ENCODE results near the gene VEPH1. TPM values are rescaled to one million over a fixed set of nuclear protein-coding genes. Genes with fewer than 3 reads are reported as not detected.

VEPH1 gene
- total RNA-seq, 1 donor from 2014 or later, result 2.7 TPM

GRCh38 chr3:157388976-157389375, 114.2 kb downstream of the VEPH1 start:
- H3K4me1 ChIP-seq, result no peaks in the 10 kb centered on the region
- intact Hi-C loops (cut with DNase I), result no loop called here
- H3K9me3 ChIP-seq, result no peaks in the 10 kb centered on the region
- H3K27ac ChIP-seq, result no peak overlapping the region
- H3K27me3 ChIP-seq, result no peaks in the 10 kb centered on the region
- no peaks in the 10 kb centered on the region for H3K36me3 ChIP-seq
- TF ChIP-seq CTCF (IDR thresholded peaks at IDR 0.05) (no peak), POLR2AphosphoS5 (IDR thresholded peaks at IDR 0.05; ENCODE audit: insufficient read depth in 1 of 2, low read depth in 1 of 2) (no peak)
- no peak overlapping the region for H3K4me3 ChIP-seq
- no peak for DNase-seq (ENCODE audit: extremely low spot score in 2 of 2)

DNA sequence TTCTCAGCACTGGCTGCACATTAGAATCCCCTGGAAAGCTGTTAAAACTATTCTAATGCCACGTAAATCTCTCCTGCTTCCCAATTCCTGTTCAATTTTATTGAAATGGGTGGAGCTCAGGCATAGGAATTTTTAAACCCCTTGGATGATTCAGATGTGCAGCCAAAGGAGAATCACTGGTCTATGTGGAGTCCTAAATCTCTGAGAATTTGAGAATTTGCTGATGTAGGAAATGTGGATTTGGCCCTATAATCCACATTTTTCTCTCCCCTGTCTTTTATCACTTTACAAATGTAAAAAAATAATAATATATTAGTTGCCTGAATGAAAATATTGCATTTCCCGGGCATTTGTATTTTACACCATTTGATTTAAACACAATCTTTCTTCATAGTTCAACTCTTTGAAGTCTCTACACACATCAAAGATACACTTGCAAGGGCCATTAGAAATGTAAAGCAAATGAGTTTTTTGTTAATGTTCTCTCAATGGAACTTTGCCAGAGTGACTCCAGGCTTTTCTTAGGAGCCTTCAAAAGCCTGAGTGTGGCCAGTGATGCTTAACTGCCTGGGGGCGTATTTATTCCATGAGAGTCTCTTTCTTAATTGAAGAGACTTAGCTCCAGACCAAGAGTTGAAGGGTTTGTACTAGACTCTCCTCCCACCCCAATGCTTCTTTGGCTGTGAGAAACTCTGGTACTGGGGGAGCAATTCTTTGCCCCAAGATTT, 115.3 kb downstream of the VEPH1 start:
- H3K27me3 ChIP-seq, result no peaks in the 10 kb centered on the region

GRCh38 chr3:157384491-157384890, 118.7 kb downstream of the VEPH1 start:
- Histone ChIP-seq H3K9me3 (no peaks in the 10 kb centered on the region), H3K4me3 (no peak overlapping the region), H3K36me3 (no peaks in the 10 kb centered on the region), H3K27ac (no peak overlapping the region), H3K4me1 (no peaks in the 10 kb centered on the region), H3K27me3 (no peaks in the 10 kb centered on the region)
- TF ChIP-seq POLR2AphosphoS5 (IDR thresholded peaks at IDR 0.05; ENCODE audit: insufficient read depth in 1 of 2, low read depth in 1 of 2) (no peak), CTCF (IDR thresholded peaks at IDR 0.05) (no peak), POLR2A (IDR thresholded peaks at IDR 0.05) (no peak)
- no peak for DNase-seq (ENCODE audit: extremely low spot score in 2 of 2)
- intact Hi-C loops (cut with DNase I), result no loop called here

More for the DNA sequence above, 115.3 kb downstream of the VEPH1 start:
- Histone ChIP-seq H3K9me3 (no peaks in the 10 kb centered on the region), H3K4me3 (no peak overlapping the region), H3K4me1 (no peaks in the 10 kb centered on the region), H3K36me3 (no peaks in the 10 kb centered on the region), H3K27ac (no peak overlapping the region)
- TF ChIP-seq CTCF (IDR thresholded peaks at IDR 0.05) (no peak), POLR2AphosphoS5 (IDR thresholded peaks at IDR 0.05; ENCODE audit: insufficient read depth in 1 of 2, low read depth in 1 of 2) (no peak), POLR2A (IDR thresholded peaks at IDR 0.05) (no peak)
- DNase-seq (ENCODE audit: extremely low spot score in 2 of 2), result no peak
- intact Hi-C loops (cut with DNase I), result no loop called here

DNA sequence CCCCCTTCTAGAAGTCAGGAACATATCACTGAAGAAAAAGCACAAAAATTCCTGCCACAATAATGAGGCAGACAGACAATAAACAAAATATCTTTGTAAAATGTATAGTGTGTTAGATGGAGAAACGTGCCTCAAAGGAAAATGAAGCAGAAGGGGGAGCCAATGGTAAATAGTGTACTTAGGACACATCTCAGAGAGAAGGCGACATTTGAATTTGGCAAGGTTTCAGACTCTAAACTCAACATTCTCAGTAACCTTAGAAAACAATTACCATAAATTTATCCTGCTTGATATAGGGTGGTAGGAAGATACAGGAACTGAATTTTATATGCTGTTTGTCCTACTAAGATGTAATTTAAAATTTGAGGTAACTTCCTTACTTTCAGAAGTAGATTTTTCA, 119.2 kb downstream of the VEPH1 start:
- Histone ChIP-seq H3K36me3 (no peaks in the 10 kb centered on the region), H3K4me3 (no peak overlapping the region), H3K27ac (no peak overlapping the region), H3K27me3 (no peaks in the 10 kb centered on the region), H3K4me1 (no peaks in the 10 kb centered on the region), H3K9me3 (no peaks in the 10 kb centered on the region)
- intact Hi-C loops (cut with DNase I), result no loop called here
- TF ChIP-seq CTCF (IDR thresholded peaks at IDR 0.05) (no peak), POLR2A (IDR thresholded peaks at IDR 0.05) (no peak), POLR2AphosphoS5 (IDR thresholded peaks at IDR 0.05; ENCODE audit: insufficient read depth in 1 of 2, low read depth in 1 of 2) (no peak)
- DNase-seq (ENCODE audit: extremely low spot score in 2 of 2), result no peak

- no peaks in the 10 kb centered on the region for H3K36me3 ChIP-seq
- no peak overlapping the region for H3K4me3 ChIP-seq
- TF ChIP-seq POLR2A (IDR thresholded peaks at IDR 0.05) (no peak), CTCF (IDR thresholded peaks at IDR 0.05) (no peak), POLR2AphosphoS5 (IDR thresholded peaks at IDR 0.05; ENCODE audit: insufficient read depth in 1 of 2, low read depth in 1 of 2) (no peak)
- DNase-seq (ENCODE audit: extremely low spot score in 2 of 2), result no peak
- no peaks in the 10 kb centered on the region for H3K27me3 ChIP-seq
- no peak overlapping the region for H3K27ac ChIP-seq
- intact Hi-C loops (cut with DNase I), result no loop called here
- no peaks in the 10 kb centered on the region for H3K9me3 ChIP-seq
- no peaks in the 10 kb centered on the region for H3K4me1 ChIP-seq
Observed at GRCh38 chr3:157381606-157382005, 121.6 kb downstream of the VEPH1 start.
